Measurements from ENCODE around the gene PTPN12.
A peak's percentile ranks its signal among the peaks of the same experiment; 100 is the strongest.

PTPN12 gene

DNA sequence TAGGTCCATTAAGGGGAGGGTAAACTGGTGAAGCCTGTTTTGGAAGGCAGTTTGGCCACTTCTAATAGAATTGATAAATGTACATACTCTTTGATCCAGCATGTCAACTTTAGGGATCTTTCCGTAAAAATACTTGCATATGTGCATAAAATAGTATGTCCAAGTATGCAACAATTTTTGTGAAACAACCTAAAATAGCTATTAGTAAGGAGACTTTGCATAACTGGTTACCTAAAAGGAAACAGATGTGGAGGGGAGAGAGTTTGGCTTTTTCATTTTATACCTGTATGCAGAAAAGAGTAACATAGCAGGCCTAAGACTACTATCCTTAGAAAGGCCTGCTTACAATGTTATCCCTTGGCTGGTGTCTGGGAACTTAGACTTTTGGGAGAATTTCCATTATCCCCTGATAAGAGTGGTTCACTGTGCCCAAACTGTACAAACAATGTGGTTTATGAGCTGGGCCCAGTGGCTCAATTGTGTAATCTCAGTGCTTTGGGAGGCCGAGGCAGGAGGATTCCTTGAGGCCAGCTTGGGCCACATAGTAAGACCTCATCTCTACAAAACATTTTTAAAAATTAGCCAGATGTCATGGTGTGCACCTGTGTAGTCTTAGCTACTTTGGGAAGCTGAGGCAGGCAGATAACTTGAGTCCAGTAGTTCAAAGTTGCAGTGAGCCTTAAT is 21.3 kb downstream of the PTPN12 start:
- Histone ChIP-seq H3K27ac (ENCODE audit: insufficient read depth in 1 of 2, low read depth in 1 of 2, low read length in 2 of 2, poor library complexity in 1 of 2, severe bottlenecking in 2 of 2) (no peak overlapping the region), H3K4me1 (ENCODE audit: control extremely low read depth in 1 of 4, control insufficient read depth in 4 of 4, insufficient read depth in 4 of 4, low read length in 3 of 4) (peaks cover 0 to 7% (median 3%) of the 10 kb centered on the region in 4 experiments), H3K9me3 (ENCODE audit: control extremely low read depth in 1 of 5, control insufficient read depth in 4 of 5, insufficient read depth in 2 of 5, low read depth in 1 of 5, low read length in 4 of 5) (peaks cover 0 to 9% (median under 1%) of the 10 kb centered on the region in 5 experiments), H3K36me3 (ENCODE audit: control insufficient read depth in 4 of 4, insufficient read depth in 4 of 4, low read length in 3 of 4) (peaks cover 0 to 6% (median 4%) of the 10 kb centered on the region in 4 experiments), H3K4me3 (ENCODE audit: control insufficient read depth in 1 of 7, extremely low read depth in 1 of 7, insufficient read depth in 4 of 7, low read depth in 2 of 7, low read length in 6 of 7) (no peak overlapping the region), H3K27me3 (replicated peaks in 2 of 5; ENCODE audit: control insufficient read depth in 4 of 5, insufficient read depth in 5 of 5, low read length in 4 of 5) (no peaks in the 10 kb centered on the region)
- ChIA-PET POLR2A (no interaction called here), CTCF (interaction anchor here (0.7 to 1.2 kb wide), 2 partner anchors 10 to 18 kb away, joined by 3 read pairs; no protein-coding TSS in a partner anchor)
- DNase-seq, result no peak
- 100% methylated on average over 1 of the region's 2 CpGs for WGBS (ENCODE audit: insufficient coverage)

DNA sequence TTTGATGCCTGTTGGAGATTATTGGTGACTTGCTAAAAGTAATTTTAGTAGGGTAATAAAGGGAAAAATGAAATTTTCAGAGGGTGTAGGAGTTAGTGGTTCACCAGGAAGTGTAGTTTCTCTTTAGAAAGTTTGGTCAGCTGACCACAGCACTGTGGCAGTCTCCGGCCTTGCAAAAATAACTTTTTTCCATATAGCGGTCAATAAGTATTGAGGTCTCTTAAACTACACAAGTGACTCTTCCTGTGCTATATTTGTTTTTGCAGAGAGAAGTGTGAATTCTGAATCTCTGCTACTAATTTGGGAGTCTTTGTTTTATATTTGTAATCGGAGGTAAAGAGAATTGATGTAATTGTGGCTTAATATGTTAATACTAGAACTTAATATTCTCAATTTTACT is 24.3 kb downstream of the PTPN12 start:
- H3K4me1 ChIP-seq (ENCODE audit: control extremely low read depth in 1 of 4, control insufficient read depth in 4 of 4, insufficient read depth in 4 of 4, low read length in 3 of 4), result peaks cover 0 to 10% (median 3%) of the 10 kb centered on the region in 4 experiments
- H3K9me3 ChIP-seq (ENCODE audit: control extremely low read depth in 1 of 5, control insufficient read depth in 4 of 5, insufficient read depth in 2 of 5, low read depth in 1 of 5, low read length in 4 of 5), result no peaks in the 10 kb centered on the region
- DNase-seq, result no peak
- H3K27me3 ChIP-seq (replicated peaks in 2 of 5; ENCODE audit: control insufficient read depth in 4 of 5, insufficient read depth in 5 of 5, low read length in 4 of 5), result no peaks in the 10 kb centered on the region
- H3K27ac ChIP-seq (ENCODE audit: insufficient read depth in 1 of 2, low read depth in 1 of 2, low read length in 2 of 2, poor library complexity in 1 of 2, severe bottlenecking in 2 of 2), result no peak overlapping the region
- POLR2A ChIA-PET, result no interaction called here
- H3K4me3 ChIP-seq (ENCODE audit: control insufficient read depth in 1 of 7, extremely low read depth in 1 of 7, insufficient read depth in 4 of 7, low read depth in 2 of 7, low read length in 6 of 7), result no peak overlapping the region
- CTCF ChIA-PET, result no interaction called here
- 83% methylated on average over 2 of the region's 3 CpGs for WGBS (ENCODE audit: insufficient coverage)
- no peaks in the 10 kb centered on the region for H3K36me3 ChIP-seq (ENCODE audit: control insufficient read depth in 4 of 4, insufficient read depth in 4 of 4, low read length in 3 of 4)

DNA sequence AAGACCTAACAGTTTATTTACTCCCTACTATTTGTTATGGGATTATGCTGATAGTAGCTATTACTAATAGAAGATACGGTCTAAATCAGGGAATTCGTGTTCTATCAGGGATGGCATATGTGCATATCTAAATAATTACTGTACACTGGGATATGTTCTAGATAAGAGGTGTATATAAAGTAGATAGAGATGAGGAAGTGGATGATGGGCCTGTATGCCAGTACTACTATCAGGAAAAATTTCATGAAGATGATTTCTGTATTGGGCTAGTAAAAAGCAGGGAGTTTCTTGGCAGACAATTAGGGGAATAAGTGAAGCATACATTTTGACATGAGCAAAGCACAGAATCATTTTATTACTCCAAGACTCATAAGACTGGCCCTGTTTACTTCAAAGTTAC is 26.2 kb downstream of the PTPN12 start:
- Histone ChIP-seq H3K4me1 (ENCODE audit: control extremely low read depth in 1 of 4, control insufficient read depth in 4 of 4, insufficient read depth in 4 of 4, low read length in 3 of 4) (peaks cover 0 to 9% (median 3%) of the 10 kb centered on the region in 4 experiments), H3K27me3 (replicated peaks in 2 of 5; ENCODE audit: control insufficient read depth in 4 of 5, insufficient read depth in 5 of 5, low read length in 4 of 5) (no peaks in the 10 kb centered on the region), H3K36me3 (ENCODE audit: control insufficient read depth in 4 of 4, insufficient read depth in 4 of 4, low read length in 3 of 4) (no peaks in the 10 kb centered on the region), H3K9me3 (ENCODE audit: control extremely low read depth in 1 of 5, control insufficient read depth in 4 of 5, insufficient read depth in 2 of 5, low read depth in 1 of 5, low read length in 4 of 5) (no peaks in the 10 kb centered on the region), H3K4me3 (ENCODE audit: control insufficient read depth in 1 of 7, extremely low read depth in 1 of 7, insufficient read depth in 4 of 7, low read depth in 2 of 7, low read length in 6 of 7) (no peak overlapping the region), H3K27ac (ENCODE audit: insufficient read depth in 1 of 2, low read depth in 1 of 2, low read length in 2 of 2, poor library complexity in 1 of 2, severe bottlenecking in 2 of 2) (no peak overlapping the region)
- no CpG with 5 or more reads among the region's 2 CpGs for WGBS (ENCODE audit: insufficient coverage)
- POLR2A ChIA-PET, result no interaction called here
- DNase-seq, result no peak
- CTCF ChIA-PET, result interaction anchor here (0.6 to 1.8 kb wide), 2 partner anchors 10 to 12 kb away, joined by 3 to 5 read pairs; no protein-coding TSS in a partner anchor

DNA sequence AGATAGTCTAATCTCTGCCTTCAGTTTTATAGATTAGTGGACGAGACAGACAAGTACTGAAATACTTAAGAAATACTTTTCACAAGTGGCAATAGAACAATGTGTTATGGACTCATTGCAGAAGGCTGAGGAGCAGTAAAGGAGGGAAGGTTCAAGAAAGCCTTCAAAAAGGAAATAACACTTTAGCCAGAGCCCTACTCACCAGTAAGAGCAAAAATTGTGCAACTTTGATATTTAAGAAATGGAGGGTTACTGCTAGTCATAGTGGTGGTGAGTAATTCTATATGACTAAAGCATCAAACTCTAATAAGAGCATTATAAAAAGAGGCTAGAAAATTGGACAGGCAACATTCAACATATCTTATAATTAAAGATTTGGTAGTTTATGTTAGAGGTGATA is 28.8 kb downstream of the PTPN12 start:
- no peak overlapping the region for H3K4me3 ChIP-seq (ENCODE audit: control insufficient read depth in 1 of 7, extremely low read depth in 1 of 7, insufficient read depth in 4 of 7, low read depth in 2 of 7, low read length in 6 of 7)
- no peak overlapping the region for H3K27ac ChIP-seq (ENCODE audit: insufficient read depth in 1 of 2, low read depth in 1 of 2, low read length in 2 of 2, poor library complexity in 1 of 2, severe bottlenecking in 2 of 2)
- no CpG with 5 or more reads among the region's 1 CpG for WGBS (ENCODE audit: insufficient coverage)
- no peaks in the 10 kb centered on the region for H3K9me3 ChIP-seq (ENCODE audit: control extremely low read depth in 1 of 5, control insufficient read depth in 4 of 5, insufficient read depth in 2 of 5, low read depth in 1 of 5, low read length in 4 of 5)
- peaks cover 2 to 24% (median 5%) of the 10 kb centered on the region in 4 experiments for H3K4me1 ChIP-seq (ENCODE audit: control extremely low read depth in 1 of 4, control insufficient read depth in 4 of 4, insufficient read depth in 4 of 4, low read length in 3 of 4)
- H3K36me3 ChIP-seq (ENCODE audit: control insufficient read depth in 4 of 4, insufficient read depth in 4 of 4, low read length in 3 of 4), result peaks cover 0 to 2% (median 0%) of the 10 kb centered on the region in 4 experiments
- no peaks in the 10 kb centered on the region for H3K27me3 ChIP-seq (replicated peaks in 2 of 5; ENCODE audit: control insufficient read depth in 4 of 5, insufficient read depth in 5 of 5, low read length in 4 of 5)
- peak in 1 of 3 donors; percentile 13 for DNase-seq
- ChIA-PET CTCF (interaction anchor here (1.5 kb wide), 1 partner anchor 10 kb away, joined by 4 read pairs; no protein-coding TSS in a partner anchor), POLR2A (no interaction called here)

DNA sequence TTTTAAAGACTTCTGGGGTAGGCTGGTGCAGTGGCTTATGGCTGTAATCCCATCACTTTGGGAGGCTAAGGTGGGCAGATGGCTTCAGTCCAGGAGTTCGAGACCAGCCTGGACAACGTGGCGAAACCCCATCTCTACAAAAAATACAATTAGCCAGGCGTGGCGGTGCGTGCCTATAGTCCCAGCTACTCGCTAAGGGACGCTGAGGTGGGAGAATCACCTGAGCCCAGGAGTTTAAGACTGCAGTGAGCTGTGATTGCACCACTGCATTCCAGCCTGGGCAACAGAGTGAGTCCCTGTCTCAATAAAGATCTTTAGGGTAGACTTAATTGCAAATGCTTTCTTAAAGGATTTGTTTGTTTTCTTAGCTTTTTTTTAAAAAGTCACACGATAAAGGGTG is 29.3 kb downstream of the PTPN12 start:
- ChIA-PET CTCF (interaction anchor here (1.2 kb wide), 1 partner anchor 9 kb away, joined by 4 read pairs; no protein-coding TSS in a partner anchor), POLR2A (interaction anchor here (0.6 to 0.7 kb wide), 2 partner anchors 149 to 1960 kb away, joined by 4 read pairs; no protein-coding TSS in a partner anchor)

DNA sequence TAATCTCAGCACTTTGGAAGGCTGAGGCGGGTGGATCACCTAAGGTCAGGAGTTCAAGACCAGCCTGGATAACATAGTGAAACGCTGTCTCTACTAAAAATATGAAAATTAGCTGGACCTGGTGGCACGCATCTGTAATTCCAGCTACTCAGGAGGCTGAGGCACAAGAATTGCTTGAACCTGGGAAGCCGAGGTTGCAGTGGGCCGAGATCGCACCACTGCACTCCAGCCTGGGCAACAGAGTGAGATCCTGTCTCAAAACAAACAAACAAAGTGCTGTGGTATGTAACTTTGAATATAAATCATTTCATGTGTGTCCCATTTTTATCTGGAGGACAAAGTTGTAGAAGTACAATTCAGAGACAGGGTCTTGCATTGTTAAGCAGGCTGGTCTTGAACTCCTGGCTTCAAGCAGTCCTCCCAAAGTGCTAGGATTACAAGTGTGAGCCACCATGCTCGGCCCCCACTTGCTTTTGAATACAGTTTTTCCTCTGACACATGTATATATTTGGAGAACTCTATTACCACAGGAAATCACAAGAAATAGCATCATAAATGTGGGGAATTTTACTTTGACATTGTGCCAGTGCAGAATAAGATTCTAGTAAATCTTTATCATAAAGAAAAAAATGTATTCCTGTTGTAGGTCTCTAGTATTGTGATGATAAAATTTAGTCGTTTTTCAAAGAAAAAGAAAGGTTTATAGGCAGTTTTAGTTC is 32.6 kb downstream of the PTPN12 start:
- Histone ChIP-seq H3K27me3 (replicated peaks in 2 of 5; ENCODE audit: control insufficient read depth in 4 of 5, insufficient read depth in 5 of 5, low read length in 4 of 5) (no peaks in the 10 kb centered on the region), H3K27ac (ENCODE audit: insufficient read depth in 1 of 2, low read depth in 1 of 2, low read length in 2 of 2, poor library complexity in 1 of 2, severe bottlenecking in 2 of 2) (peak overlapping the region in 1 of 2 experiments; percentile 29), H3K4me1 (ENCODE audit: control extremely low read depth in 1 of 4, control insufficient read depth in 4 of 4, insufficient read depth in 4 of 4, low read length in 3 of 4) (peaks cover 0 to 22% (median 4%) of the 10 kb centered on the region in 4 experiments), H3K9me3 (ENCODE audit: control extremely low read depth in 1 of 5, control insufficient read depth in 4 of 5, insufficient read depth in 2 of 5, low read depth in 1 of 5, low read length in 4 of 5) (no peaks in the 10 kb centered on the region), H3K36me3 (ENCODE audit: control insufficient read depth in 4 of 4, insufficient read depth in 4 of 4, low read length in 3 of 4) (peaks cover 5 to 17% (median 12%) of the 10 kb centered on the region in 4 experiments), H3K4me3 (ENCODE audit: control insufficient read depth in 1 of 7, extremely low read depth in 1 of 7, insufficient read depth in 4 of 7, low read depth in 2 of 7, low read length in 6 of 7) (no peak overlapping the region)
- ChIA-PET CTCF (interaction anchor here (1.6 kb wide), 1 partner anchor 12 kb away, joined by 3 read pairs; no protein-coding TSS in a partner anchor), POLR2A (no interaction called here)
- DNase-seq, result peak in 2 of 3 donors; percentile 7 to 11
- 100% methylated on average over 6 of the region's 8 CpGs for WGBS (ENCODE audit: insufficient coverage)

More for the DNA sequence above, 29.3 kb downstream of the PTPN12 start:
- WGBS (ENCODE audit: insufficient coverage), result 100% methylated on average over 8 of the region's 9 CpGs
- Histone ChIP-seq H3K36me3 (ENCODE audit: control insufficient read depth in 4 of 4, insufficient read depth in 4 of 4, low read length in 3 of 4) (peaks cover 0 to 2% (median 0%) of the 10 kb centered on the region in 4 experiments), H3K4me1 (ENCODE audit: control extremely low read depth in 1 of 4, control insufficient read depth in 4 of 4, insufficient read depth in 4 of 4, low read length in 3 of 4) (peaks cover 0 to 26% (median 4%) of the 10 kb centered on the region in 4 experiments), H3K27ac (ENCODE audit: insufficient read depth in 1 of 2, low read depth in 1 of 2, low read length in 2 of 2, poor library complexity in 1 of 2, severe bottlenecking in 2 of 2) (no peak overlapping the region), H3K4me3 (ENCODE audit: control insufficient read depth in 1 of 7, extremely low read depth in 1 of 7, insufficient read depth in 4 of 7, low read depth in 2 of 7, low read length in 6 of 7) (no peak overlapping the region), H3K27me3 (replicated peaks in 2 of 5; ENCODE audit: control insufficient read depth in 4 of 5, insufficient read depth in 5 of 5, low read length in 4 of 5) (no peaks in the 10 kb centered on the region), H3K9me3 (ENCODE audit: control extremely low read depth in 1 of 5, control insufficient read depth in 4 of 5, insufficient read depth in 2 of 5, low read depth in 1 of 5, low read length in 4 of 5) (no peaks in the 10 kb centered on the region)
- no peak for DNase-seq

Measured in common myeloid progenitor, CD34-positive (primary cell).